ENCODE data around the gene PGA5.

The PGA5 gene

DNA sequence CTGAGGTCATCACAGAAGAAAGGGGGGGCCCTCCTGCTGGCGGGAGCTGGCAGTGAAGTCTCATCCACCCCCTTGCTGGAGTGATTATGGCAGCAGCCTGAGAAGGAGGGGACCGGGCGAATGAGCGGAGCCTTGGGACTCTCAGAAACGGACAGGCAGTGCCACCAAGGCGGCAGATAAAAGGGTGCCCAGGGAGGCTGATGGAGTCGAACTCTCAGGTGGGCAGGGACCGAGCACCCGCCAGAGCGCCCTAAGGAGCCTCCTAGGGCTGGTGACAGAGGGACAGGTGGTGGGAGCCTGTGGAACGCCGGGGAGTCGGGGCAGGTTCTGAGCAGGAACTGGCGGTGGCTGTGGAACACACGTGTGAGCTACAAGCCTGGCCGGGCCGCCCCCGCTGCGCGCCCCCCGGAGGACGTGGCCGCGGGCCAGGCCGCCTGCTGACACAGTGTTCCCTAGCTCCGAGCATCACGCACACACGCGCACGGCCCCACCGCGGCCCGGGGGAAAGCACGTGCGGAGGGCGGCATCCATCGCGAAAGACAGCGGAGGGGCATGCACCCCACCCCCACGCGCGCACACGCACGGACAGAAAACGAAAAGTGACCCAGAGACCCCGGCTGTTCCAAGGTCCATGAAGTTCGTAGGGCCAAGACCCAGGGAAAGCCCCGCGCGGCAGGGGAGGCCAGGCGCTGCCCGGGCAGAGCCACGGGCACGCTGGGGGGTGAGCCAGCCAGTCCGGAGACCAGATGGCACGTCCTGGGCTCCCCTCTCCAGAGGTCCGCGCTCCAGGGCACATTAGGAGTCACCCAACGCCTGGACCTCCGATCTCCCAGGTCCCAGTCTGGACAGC lies 53.1 kb downstream of the PGA5 start:
- Mint-ChIP-seq H3K27me3 (peaks cover 6% of the 10 kb centered on the region), H3K4me3 (peak overlapping the region; percentile 89), H3K4me1 (ENCODE audit: low read depth) (peaks cover 41% of the 10 kb centered on the region), H3K9me3 (no peaks in the 10 kb centered on the region), H3K36me3 (ENCODE audit: low read depth) (peaks cover 41% of the 10 kb centered on the region), H3K27ac (peak overlapping the region; percentile 89)

DNA sequence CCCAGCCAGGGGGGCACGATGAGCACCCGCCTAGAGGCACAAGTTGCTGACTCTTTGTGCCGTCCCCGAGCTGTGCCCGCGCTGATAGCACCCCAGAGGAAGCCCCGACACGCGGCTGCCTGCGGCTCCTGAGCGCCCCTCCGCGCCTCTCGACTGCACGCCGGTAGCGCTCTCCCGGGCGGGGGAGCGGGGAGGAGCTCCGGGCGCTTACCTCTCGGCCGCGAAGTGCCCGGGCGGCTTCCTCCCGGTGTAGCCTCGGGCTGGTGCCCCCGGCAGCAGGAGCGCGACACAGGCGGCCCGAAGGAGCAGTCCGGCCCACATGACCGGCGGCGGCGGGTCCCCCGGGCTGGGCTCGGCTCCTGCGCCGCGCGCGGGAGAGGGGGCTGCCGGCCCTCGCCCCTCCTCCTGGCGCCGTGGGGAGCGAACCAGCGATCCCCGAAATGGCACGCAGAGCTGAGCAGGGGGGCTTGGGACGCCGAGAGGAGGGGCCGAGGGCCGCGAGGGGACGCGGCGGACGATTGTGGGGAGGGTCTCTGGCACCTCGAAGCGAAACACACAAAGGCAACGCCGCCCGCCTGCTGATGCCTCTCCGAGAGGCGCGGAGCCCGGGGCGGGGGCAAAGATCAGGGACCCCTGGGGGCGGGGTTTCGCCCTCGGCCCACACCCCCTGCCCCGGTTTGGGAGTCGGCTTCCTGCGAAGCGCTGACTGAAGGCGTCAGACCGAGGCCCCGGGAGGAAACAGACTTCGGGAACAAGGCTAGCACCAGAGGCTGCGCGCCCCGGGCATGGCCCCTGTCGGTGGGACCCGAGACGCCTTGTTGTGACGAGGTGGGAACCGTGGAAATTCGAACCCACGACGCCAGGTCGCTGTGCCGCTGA lies 54.0 kb downstream of the PGA5 start, which contains the start of gene VWCE:
TSS of gene VWCE (minus strand) at position 600 of the 879 bp plus-strand sequence. CDS start at position 321, 279 bp downstream.
- H3K9me3 Mint-ChIP-seq = no peaks in the 10 kb centered on the region
- peaks cover 46% of the 10 kb centered on the region for H3K4me1 Mint-ChIP-seq (ENCODE audit: low read depth)
- H3K36me3 Mint-ChIP-seq (ENCODE audit: low read depth) = peaks cover 40% of the 10 kb centered on the region
- H3K4me3 Mint-ChIP-seq = peak within 1 kb of the TSS; percentile 89
- H3K27me3 Mint-ChIP-seq = peaks cover 6% of the 10 kb centered on the region
- H3K27ac Mint-ChIP-seq = peak within 1 kb of the TSS; percentile 89

DNA sequence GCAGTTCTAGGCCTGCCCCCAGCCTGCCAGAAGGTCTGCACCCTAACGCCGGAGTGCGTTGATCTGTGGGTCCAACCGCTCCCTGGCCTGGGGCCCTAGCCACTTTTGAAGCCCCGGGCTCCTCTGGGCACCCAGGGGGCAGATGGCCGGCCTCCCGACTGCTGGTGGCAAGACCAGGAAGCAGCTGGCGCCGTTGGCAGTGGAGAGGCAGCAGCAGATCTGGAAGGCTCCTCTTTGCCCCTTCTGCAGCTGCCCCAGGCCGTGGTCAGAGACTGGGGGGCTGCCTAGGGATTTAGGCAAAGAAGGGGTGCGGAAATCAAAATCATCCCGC lies 54.6 kb downstream of the PGA5 start:
- peaks cover 45% of the 10 kb centered on the region for H3K36me3 Mint-ChIP-seq (ENCODE audit: low read depth)
- peak overlapping the region; percentile 89 for H3K4me3 Mint-ChIP-seq
- peak overlapping the region; percentile 76 for H3K27ac Mint-ChIP-seq
- no peaks in the 10 kb centered on the region for H3K9me3 Mint-ChIP-seq
- peaks cover 46% of the 10 kb centered on the region for H3K4me1 Mint-ChIP-seq (ENCODE audit: low read depth)
- H3K27me3 Mint-ChIP-seq = peaks cover 6% of the 10 kb centered on the region

DNA sequence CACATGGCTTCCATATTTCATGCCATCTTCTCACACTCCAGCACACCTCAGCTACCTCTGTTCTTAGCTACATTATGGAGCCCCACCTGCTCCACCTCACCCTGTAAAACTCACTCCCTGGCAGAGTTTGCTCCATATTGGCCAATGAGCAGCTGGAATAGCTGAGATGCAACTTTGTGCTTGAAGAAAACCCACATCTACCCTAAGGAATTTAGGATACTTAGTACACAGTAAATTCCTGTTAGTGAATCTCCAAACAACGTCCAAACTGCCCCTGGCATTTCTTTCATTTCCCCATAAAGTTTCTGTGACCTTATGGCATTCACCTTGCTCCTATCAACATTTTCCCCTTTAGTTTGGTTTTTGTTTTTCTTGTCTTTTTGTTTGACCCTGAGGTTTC lies 56.4 kb downstream of the PGA5 start:
- Mint-ChIP-seq H3K36me3 (ENCODE audit: low read depth) (peaks cover 59% of the 10 kb centered on the region), H3K27ac (peak overlapping the region; percentile 36), H3K4me3 (peak overlapping the region; percentile 3), H3K9me3 (no peaks in the 10 kb centered on the region), H3K4me1 (ENCODE audit: low read depth) (peaks cover 45% of the 10 kb centered on the region), H3K27me3 (peaks cover 3% of the 10 kb centered on the region)

DNA sequence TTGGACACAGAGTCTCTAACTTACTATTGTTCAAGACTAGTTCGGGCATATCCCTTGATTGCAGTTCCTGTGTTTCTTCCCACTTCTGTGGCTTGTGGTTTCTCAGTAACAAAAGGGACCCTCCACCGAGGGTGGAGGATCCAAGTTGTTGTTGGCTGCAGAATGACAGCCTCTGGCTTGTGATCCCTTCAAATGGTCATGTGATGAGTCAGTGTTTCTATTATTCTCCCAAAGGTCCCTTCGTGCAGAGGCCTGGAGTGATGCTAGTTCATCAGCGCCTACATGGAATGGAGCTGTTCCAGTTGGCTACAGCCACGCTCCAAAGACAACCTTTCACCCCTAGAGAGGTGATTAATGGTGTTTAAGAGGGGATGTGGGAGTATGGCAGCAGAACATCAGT lies 56.8 kb downstream of the PGA5 start:
- H3K4me1 Mint-ChIP-seq (ENCODE audit: low read depth) = peaks cover 41% of the 10 kb centered on the region
- H3K9me3 Mint-ChIP-seq = no peaks in the 10 kb centered on the region
- peaks cover 59% of the 10 kb centered on the region for H3K36me3 Mint-ChIP-seq (ENCODE audit: low read depth)
- peak overlapping the region; percentile 36 for H3K27ac Mint-ChIP-seq
- H3K4me3 Mint-ChIP-seq = peak overlapping the region; percentile 3
- H3K27me3 Mint-ChIP-seq = no peaks in the 10 kb centered on the region

DNA sequence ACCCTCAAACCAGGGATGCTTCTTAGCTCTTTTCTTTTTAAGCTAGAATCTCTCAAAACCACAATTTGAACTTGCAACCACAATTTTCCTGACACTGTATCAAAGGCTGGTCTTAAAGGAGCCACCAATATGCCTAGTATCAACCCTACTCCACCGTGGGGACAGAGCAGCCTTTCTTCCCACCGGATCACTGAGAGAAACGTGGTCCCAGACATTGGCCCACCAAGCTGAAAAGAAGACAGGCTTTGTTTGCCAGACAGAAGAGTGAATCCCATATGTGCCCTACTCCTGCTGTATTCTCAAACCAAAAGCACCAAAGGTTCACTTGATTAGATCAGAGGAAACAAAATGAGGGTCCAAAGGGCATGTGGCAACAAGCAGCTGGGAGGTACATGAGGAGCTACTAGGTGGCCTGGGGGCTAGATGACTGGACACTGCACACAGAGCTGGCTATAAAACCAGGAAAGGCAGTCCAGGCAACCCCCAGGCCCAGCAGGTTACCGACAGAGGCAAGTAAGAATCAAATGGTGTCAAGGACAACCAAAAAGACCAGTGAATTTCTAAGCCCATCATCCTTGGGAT lies 57.8 kb downstream of the PGA5 start:
- Mint-ChIP-seq H3K4me1 (ENCODE audit: low read depth) (peaks cover 35% of the 10 kb centered on the region), H3K36me3 (ENCODE audit: low read depth) (peaks cover 69% of the 10 kb centered on the region), H3K27ac (peak overlapping the region; percentile 22), H3K9me3 (no peaks in the 10 kb centered on the region), H3K4me3 (no peak overlapping the region), H3K27me3 (no peaks in the 10 kb centered on the region)
